Endodermal cell (in vitro differentiated cells): Measurements from ENCODE around the gene APBA1. TPM values are rescaled to one million over a fixed set of nuclear protein-coding genes. Genes with fewer than 3 reads are reported as not detected.
A peak's percentile ranks its signal among the peaks of the same experiment; 100 is the strongest.

Experiments
- DNase-seq: peaks from one replicate; pipeline ENCODE4 v3.0.0-alpha.2; 2017
- H3K27ac ChIP-seq: 2 replicates; pipeline ENCODE4 v1.5.1; 2013; ENCODE audit warnings: mild to moderate bottlenecking, low read depth, low read length, moderate library complexity
- H3K27me3 ChIP-seq: 2 replicates; pipeline ENCODE4 v1.6.1; 2013; ENCODE audit warnings: mild to moderate bottlenecking, low read length, moderate library complexity; ENCODE audit not compliant: insufficient read depth, control insufficient read depth, poor library complexity, severe bottlenecking
- H3K36me3 ChIP-seq: 2 replicates; pipeline ENCODE4 v1.7.0; 2013; ENCODE audit warnings: mild to moderate bottlenecking, low read length, moderate library complexity; ENCODE audit not compliant: control insufficient read depth, insufficient read depth
- H3K4me1 ChIP-seq: one replicate; pipeline ENCODE4 v1.7.0; 2013; ENCODE audit warnings: low read length; ENCODE audit not compliant: control insufficient read depth, insufficient read depth
- H3K4me3 ChIP-seq: 2 replicates; pipeline ENCODE4 v1.5.1; 2013; ENCODE audit warnings: mild to moderate bottlenecking, low read length, moderate library complexity
- H3K9ac ChIP-seq: 2 replicates; pipeline ENCODE4 v1.6.1; 2013; ENCODE audit warnings: mild to moderate bottlenecking, low read length, moderate library complexity; ENCODE audit not compliant: poor library complexity, severe bottlenecking; ENCODE audit errors: extremely low read depth
- H3K9me3 ChIP-seq: 2 replicates; pipeline ENCODE4 v1.6.1; 2013; ENCODE audit warnings: mild to moderate bottlenecking, low read length, moderate library complexity; ENCODE audit not compliant: control insufficient read depth
- H3K27ac Mint-ChIP-seq: 2 replicates; pipeline ENCODE4 v1.8.0; 2020; ENCODE audit warnings: mixed read lengths
- H3K27me3 Mint-ChIP-seq: 2 replicates; pipeline ENCODE4 v1.8.0; 2021; ENCODE audit warnings: mild to moderate bottlenecking, mixed read lengths; ENCODE audit not compliant: insufficient read depth
- H3K36me3 Mint-ChIP-seq: 2 replicates; pipeline ENCODE4 v1.8.0; 2020; ENCODE audit warnings: low read depth, mixed read lengths
- H3K4me1 Mint-ChIP-seq: 2 replicates; pipeline ENCODE4 v1.8.0; 2020; ENCODE audit warnings: mixed read lengths
- H3K4me3 Mint-ChIP-seq: 2 replicates; pipeline ENCODE4 v1.8.0; 2020; ENCODE audit warnings: mild to moderate bottlenecking, moderate library complexity, mixed read lengths
- H3K9me3 Mint-ChIP-seq: 2 replicates; pipeline ENCODE4 v1.8.0; 2020; ENCODE audit warnings: mild to moderate bottlenecking, mixed read lengths
- CTCF ChIP-seq: fragments of 200-600 bp; sonication (generic); conservative IDR thresholded peaks from 2 replicates; pipeline ENCODE4 v1.5.0; 2021; ENCODE audit warnings: antibody characterized with exemption, mild to moderate bottlenecking
- WGBS, 2 experiments: methylation state at CpG; one replicate each; pipeline versions ENCODE4 v1.1.5 to v1.1.7; 2013; ENCODE audit warnings: missing lambda C conversion rate in 2 of 2, mixed read lengths in 1 of 2; ENCODE audit not compliant: insufficient coverage in 1 of 2, insufficient read length in 1 of 2; 5-methylcytosine and 5-hydroxymethylcytosine counted together
- total RNA-seq, 2 donors: library from RNA; stranded (reverse); fragmentation: NEBNext Ultra II Directional in 1 of 2; extraction: Animal tissue kit (Norgen Biotek cat#: 25700) in 1 of 2; gene quantifications; 2 replicates in 1 of 2; 3 replicates in 1 of 2; pipeline ENCODE4 v1.2.1, GENCODE V29; 2021

Gene APBA1
- total RNA-seq, 2 donors from 2014 or later: 0.51 to 0.75 TPM

GRCh38 chr9:69382135-69382534 lies 290.0 kb downstream of the APBA1 start:
- no peaks in the 10 kb centered on the region for H3K36me3 ChIP-seq
- H3K27ac Mint-ChIP-seq: no peak overlapping the region
- DNase-seq: no peak

GRCh38 chr9:69380811-69381210 lies 291.4 kb downstream of the APBA1 start:
- H3K27ac ChIP-seq: no peak overlapping the region
- H3K27ac Mint-ChIP-seq: no peak overlapping the region

More at GRCh38 chr9:69382135-69382534, 290.0 kb downstream of the APBA1 start:
- Mint-ChIP-seq H3K36me3 (peaks cover 55% of the 10 kb centered on the region), H3K4me3 (no peak overlapping the region), H3K9me3 (no peaks in the 10 kb centered on the region), H3K4me1 (peaks cover 10% of the 10 kb centered on the region), H3K27me3 (no peaks in the 10 kb centered on the region)
- H3K9me3 ChIP-seq: no peaks in the 10 kb centered on the region
- 89 to 91% methylated on average over 3 to 4 of the region's 4 CpGs for WGBS, 2 experiments
- H3K27ac ChIP-seq: no peak overlapping the region
- H3K4me3 ChIP-seq: no peak overlapping the region
- H3K9ac ChIP-seq: no peak overlapping the region
- H3K4me1 ChIP-seq: peaks cover 3% of the 10 kb centered on the region
- peak; percentile 19 for TF ChIP-seq CTCF
- no peaks in the 10 kb centered on the region for H3K27me3 ChIP-seq

GRCh38 chr9:69380301-69380700 lies 291.9 kb downstream of the APBA1 start:
- Mint-ChIP-seq H3K27me3 (no peaks in the 10 kb centered on the region), H3K27ac (no peak overlapping the region), H3K9me3 (no peaks in the 10 kb centered on the region), H3K4me3 (no peak overlapping the region), H3K4me1 (peaks cover 12% of the 10 kb centered on the region), H3K36me3 (peaks cover 51% of the 10 kb centered on the region)
- no peak for DNase-seq
- no peak for TF ChIP-seq CTCF
- H3K9me3 ChIP-seq: no peaks in the 10 kb centered on the region
- H3K4me3 ChIP-seq: no peak overlapping the region
- no peaks in the 10 kb centered on the region for H3K36me3 ChIP-seq
- no peak overlapping the region for H3K27ac ChIP-seq
- 96 to 100% methylated on average over 6 of the region's 6 CpGs for WGBS, 2 experiments
- H3K9ac ChIP-seq: no peak overlapping the region
- H3K27me3 ChIP-seq: no peaks in the 10 kb centered on the region
- H3K4me1 ChIP-seq: peaks cover 3% of the 10 kb centered on the region

More at GRCh38 chr9:69380811-69381210, 291.4 kb downstream of the APBA1 start:
- Histone ChIP-seq H3K9me3 (no peaks in the 10 kb centered on the region), H3K4me1 (peaks cover 3% of the 10 kb centered on the region), H3K9ac (no peak overlapping the region), H3K27me3 (no peaks in the 10 kb centered on the region), H3K4me3 (no peak overlapping the region), H3K36me3 (no peaks in the 10 kb centered on the region)
- DNase-seq: no peak
- 80 to 97% methylated on average over 1 to 3 of the region's 3 CpGs for WGBS, 2 experiments
- TF ChIP-seq CTCF: no peak
- Mint-ChIP-seq H3K9me3 (no peaks in the 10 kb centered on the region), H3K27me3 (no peaks in the 10 kb centered on the region), H3K4me3 (no peak overlapping the region), H3K4me1 (peaks cover 16% of the 10 kb centered on the region), H3K36me3 (peaks cover 54% of the 10 kb centered on the region)
